GM20000 (cell line): ENCODE data around the gene BNC2.

Experiments
- DNase-seq: peaks from one replicate; pipeline ENCODE4 v3.0.0; 2012; ENCODE audit warnings: low spot score
- TF ChIP-seq, protein P1 (sequence below): IDR thresholded peaks from 2 replicates; pipeline ENCODE4 v1.5.1; 2012; ENCODE audit warnings: mild to moderate bottlenecking, control low read depth; ENCODE audit errors: extremely low read depth, missing control alignments

The BNC2 gene

DNA sequence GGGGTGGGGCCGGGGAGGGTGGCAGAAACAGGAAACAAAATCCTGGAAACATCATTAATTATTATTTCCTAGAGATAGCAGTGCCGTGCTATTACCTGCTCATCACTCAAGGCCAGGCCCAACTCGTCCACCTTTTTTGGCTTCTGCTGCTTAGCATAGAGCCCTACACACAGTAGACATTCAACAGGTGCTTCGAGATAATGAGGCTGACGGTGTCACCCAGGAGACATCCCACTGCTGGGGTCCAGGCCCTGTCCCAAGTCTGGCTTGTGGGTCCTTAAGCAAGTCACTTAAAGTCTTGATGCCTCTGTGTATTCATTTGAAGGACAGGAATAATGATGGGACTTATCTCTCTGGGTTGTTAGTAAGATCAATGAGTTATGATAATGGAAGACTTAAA is 506.6 kb downstream of the BNC2 start:
- TF ChIP-seq, protein P1, sequence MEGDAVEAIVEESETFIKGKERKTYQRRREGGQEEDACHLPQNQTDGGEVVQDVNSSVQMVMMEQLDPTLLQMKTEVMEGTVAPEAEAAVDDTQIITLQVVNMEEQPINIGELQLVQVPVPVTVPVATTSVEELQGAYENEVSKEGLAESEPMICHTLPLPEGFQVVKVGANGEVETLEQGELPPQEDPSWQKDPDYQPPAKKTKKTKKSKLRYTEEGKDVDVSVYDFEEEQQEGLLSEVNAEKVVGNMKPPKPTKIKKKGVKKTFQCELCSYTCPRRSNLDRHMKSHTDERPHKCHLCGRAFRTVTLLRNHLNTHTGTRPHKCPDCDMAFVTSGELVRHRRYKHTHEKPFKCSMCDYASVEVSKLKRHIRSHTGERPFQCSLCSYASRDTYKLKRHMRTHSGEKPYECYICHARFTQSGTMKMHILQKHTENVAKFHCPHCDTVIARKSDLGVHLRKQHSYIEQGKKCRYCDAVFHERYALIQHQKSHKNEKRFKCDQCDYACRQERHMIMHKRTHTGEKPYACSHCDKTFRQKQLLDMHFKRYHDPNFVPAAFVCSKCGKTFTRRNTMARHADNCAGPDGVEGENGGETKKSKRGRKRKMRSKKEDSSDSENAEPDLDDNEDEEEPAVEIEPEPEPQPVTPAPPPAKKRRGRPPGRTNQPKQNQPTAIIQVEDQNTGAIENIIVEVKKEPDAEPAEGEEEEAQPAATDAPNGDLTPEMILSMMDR = no peak
- DNase-seq = no peak

DNA sequence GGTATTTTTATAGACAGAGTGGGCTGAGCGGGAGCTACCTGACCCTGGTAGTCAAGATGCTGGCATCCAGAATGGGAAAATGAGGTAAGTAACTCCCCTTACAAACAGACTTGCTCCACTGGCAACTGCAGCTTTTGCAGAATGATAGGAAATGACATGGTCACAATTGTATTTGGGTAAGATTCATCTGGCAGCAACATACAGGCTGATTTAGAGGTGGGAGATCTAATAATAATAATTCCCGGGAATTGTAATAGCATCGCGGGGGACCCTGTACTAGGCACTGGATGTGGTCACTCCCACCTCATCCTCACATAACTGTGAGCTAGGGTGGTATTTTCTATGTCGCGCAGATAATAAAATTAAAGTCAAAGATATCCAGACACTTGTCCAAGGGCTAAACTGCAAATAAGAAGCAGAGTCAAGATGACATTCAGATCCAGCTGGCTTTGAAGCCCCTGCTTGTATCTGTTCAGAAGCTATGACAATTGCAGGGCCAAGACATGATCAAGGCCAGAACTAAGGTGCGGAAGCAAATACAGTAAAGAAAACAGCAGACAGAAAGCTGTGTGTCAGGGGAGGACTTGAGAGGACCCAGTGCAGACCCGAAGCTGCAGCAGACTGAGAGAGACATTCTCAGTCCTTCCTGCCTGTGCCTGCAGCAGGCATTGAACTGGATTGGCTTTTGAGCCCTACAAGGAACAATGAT is 507.2 kb downstream of the BNC2 start:
- TF ChIP-seq, protein P1 = no peak
- no peak for DNase-seq

DNA sequence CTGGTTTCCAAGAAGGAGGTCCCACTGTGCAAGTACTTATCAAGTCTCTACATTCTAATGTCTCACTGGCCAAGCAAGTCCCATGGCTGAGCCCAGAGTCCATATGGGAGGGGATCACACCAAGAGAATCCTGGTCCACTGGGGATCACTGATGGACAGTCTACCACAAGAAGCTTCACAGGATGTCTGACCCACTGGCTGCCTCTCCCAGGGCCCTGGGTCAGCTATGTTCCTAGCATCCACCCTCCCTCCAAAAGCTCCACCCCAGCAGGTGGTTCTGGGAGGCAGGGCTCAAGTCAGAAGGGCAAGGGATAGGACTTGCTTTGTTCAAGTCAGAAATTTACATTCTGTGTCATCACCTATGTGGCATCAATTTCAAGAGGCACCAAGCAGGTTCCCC is 508.5 kb downstream of the BNC2 start:
- TF ChIP-seq, protein P1 = no peak
- DNase-seq = no peak

DNA sequence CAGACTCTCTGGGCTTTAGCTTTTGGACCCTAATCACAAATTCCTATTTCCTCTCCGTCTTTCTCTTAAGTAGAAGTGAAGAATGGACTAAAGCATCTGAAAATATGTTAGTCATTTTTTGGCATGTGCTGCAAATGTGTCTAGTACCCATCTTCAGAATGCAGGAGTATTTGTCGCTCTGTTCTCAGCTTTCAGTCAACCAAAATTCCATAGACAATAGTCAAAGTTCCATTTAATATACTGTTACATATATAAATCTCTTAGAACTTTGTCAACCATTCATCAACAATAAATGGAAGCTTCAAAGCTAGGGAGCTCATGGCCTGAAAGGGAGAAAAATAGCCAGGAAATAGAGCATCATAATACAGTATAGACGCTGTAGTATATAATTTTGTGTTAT is 509.4 kb downstream of the BNC2 start:
- no peak for DNase-seq
- TF ChIP-seq, protein P1 = no peak

DNA sequence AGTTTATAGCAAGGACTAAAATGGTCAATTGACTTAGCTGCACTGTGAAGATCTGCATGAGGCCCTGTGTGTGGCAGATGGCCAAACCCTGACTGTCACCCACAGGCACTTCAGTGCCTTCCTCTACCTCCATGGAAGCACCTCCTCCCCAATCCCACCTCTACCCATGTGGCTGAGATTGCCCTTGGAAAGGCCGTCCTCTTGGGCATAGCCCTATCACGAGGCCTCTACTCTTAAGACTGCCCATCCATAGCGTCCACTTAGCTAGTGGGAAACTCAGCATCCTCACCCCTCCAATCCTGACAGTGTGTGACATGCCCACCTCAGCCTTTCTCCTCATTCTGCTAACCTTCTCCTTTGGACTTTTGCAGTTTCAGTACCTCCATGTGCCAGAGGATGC is 510.2 kb downstream of the BNC2 start:
- TF ChIP-seq, protein P1 = no peak
- no peak for DNase-seq
